GM13976 (cell line): Measurements from ENCODE around the gene GFPT2.

Experiments used
- DNase-seq: peaks from one replicate; pipeline ENCODE4 v3.0.0; 2012; ENCODE audit warnings: low spot score
- in situ Hi-C: fragments of 300-500 bp; cut with MboI; formaldehyde crosslinking; loops from one replicate; pipeline ENCODE4 v1.12.0; 2022; ENCODE audit warnings: low sequenced_read_pairs, mixed read lengths, inconsistent platforms; ENCODE audit not compliant: unreplicated experiment
- TF ChIP-seq, protein P1 (sequence below): IDR thresholded peaks from 2 replicates; pipeline ENCODE4 v1.5.1; 2012; ENCODE audit warnings: borderline replicate concordance, mild to moderate bottlenecking; ENCODE audit not compliant: insufficient read depth; ENCODE audit errors: extremely low read depth, missing control alignments, control extremely low read depth

The GFPT2 gene

DNA sequence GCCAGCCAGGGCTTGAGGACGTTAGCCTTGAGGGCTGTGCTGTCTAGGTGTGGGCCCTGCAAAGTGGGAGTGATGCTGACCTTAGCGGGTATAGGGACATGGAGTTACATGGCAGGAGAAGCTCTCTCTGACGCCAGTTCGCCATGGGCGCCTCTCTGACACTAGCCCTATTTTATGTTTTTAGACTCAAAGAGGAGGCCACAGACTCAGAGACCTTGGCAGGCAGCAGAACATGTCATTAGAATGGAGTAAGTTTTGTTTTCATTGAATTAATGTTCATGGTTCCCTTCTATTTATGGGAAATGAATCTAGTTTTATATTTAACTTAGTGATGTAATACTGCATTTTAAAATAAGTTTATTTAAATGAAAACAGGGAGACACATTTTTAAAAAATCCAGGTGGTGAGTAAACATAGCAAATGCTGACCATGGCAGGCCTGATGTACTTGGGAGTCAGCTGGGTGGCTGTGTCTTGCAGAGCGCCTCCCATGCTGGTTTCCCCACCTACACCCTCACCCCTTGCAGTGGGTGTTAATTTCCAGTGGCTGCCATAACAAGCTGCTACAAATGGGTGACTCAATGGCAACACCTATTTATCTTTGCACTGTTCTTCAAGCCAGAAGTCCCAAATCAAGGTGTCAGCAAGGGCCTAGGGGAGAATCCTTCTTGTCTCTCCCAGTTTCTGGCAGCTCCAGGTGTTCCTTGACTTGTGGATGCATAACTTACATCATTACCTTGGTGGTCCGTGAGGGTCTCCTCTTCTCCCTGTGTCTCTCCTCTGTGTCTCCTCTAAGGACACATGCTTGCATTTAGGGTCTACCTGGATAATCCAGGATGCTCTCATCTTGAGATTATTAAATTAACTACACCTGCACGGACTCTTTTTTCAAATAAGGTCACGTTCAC, 25.6 kb upstream of the GFPT2 start:
- TF ChIP-seq, protein P1, sequence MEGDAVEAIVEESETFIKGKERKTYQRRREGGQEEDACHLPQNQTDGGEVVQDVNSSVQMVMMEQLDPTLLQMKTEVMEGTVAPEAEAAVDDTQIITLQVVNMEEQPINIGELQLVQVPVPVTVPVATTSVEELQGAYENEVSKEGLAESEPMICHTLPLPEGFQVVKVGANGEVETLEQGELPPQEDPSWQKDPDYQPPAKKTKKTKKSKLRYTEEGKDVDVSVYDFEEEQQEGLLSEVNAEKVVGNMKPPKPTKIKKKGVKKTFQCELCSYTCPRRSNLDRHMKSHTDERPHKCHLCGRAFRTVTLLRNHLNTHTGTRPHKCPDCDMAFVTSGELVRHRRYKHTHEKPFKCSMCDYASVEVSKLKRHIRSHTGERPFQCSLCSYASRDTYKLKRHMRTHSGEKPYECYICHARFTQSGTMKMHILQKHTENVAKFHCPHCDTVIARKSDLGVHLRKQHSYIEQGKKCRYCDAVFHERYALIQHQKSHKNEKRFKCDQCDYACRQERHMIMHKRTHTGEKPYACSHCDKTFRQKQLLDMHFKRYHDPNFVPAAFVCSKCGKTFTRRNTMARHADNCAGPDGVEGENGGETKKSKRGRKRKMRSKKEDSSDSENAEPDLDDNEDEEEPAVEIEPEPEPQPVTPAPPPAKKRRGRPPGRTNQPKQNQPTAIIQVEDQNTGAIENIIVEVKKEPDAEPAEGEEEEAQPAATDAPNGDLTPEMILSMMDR = no peak
- DNase-seq = no peak
- in situ Hi-C loops = no loop called here

DNA sequence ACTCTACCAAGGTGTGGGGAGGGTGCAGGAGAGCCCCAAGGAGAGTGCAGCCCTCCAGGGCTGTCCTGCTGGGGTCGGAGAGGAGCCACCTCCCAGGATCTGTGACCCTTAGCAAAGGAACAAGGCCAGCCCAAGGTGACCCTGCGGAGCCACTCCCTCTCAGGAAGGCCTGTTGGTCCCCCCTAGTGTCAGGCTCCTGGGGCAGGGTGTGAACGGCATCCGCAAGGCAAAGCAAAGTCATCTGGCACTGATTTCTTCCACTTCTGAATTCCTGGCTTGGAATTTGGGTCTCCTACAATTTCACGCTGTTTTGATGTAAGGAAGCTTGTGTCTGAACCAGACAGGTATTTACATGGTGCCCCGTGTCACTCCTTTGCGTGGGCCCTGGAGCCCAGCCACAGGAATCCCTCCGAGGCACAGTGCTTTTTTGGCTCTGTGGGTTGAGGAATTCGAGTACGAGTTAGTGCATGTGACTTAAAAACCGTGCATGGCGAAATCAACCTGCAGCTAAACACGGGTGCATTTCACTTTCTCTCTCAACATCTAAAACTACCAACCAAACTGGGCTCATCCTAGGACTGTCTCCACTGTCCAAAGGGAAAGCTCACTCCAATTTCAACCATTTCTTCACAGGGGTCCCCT, 24.5 kb upstream of the GFPT2 start:
- DNase-seq = no peak
- TF ChIP-seq, protein P1 = no peak
- in situ Hi-C loops = no loop called here

DNA sequence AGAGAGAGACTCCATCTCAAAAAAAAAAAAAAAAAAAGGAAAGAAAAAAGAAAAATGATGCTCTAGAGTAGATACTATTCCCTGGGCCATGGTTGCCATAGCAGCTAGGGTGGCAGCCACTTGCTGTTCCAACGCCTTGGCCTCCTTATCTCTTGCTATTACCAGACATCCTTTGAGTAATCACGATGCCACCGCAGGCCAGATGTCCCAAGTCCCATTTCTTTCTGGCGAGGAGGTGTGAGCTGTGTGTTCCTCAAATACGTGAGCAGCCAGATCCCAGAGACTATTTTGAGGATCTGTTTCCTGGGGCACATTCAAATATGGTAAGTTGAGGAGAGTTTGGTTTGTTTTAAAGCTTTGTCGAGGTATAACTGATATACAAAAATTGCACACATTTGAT, 23.4 kb upstream of the GFPT2 start:
- TF ChIP-seq, protein P1 = no peak
- no peak for DNase-seq
- in situ Hi-C loops = no loop called here

DNA sequence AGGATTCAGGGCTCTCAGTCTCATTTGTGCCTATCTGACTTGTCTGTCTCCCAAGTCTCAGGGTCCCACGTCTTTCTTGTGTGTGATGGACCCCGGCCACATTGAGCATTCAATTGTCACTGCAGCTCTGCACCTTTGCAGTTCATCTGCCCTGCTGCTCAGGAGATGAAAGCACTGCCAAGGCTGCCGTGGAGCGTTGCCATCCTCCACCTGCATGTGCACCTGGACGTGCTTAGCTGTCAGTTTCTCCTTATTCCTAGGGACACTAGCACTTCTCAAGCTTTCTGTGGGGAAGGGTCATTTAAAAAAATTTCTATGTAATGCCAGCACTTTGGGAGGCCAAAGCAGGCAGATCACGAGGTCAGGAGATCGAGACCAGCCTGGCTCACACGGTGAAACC, 22.8 kb upstream of the GFPT2 start:
- in situ Hi-C loops = no loop called here
- DNase-seq = no peak
- TF ChIP-seq, protein P1 = no peak

DNA sequence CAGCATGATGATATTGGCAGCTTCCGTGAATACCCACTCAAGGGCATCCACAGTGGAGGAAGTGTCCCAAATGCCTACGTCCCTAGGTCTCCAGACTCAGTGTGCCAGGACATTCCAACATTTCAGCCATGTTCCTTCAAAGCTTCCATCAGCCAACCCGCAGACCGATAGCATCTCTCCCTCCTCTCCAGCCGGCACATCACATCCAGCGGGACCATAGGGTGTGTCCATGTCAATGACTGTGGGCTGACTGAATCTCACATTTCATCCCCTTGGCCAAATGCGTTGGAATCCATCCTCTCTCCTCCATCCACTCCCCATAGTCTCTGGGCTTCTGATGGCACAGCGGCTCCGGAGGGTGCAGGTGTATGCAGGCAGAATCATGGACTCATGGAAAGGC, 22.2 kb upstream of the GFPT2 start:
- TF ChIP-seq, protein P1 = no peak
- in situ Hi-C loops = no loop called here

DNA sequence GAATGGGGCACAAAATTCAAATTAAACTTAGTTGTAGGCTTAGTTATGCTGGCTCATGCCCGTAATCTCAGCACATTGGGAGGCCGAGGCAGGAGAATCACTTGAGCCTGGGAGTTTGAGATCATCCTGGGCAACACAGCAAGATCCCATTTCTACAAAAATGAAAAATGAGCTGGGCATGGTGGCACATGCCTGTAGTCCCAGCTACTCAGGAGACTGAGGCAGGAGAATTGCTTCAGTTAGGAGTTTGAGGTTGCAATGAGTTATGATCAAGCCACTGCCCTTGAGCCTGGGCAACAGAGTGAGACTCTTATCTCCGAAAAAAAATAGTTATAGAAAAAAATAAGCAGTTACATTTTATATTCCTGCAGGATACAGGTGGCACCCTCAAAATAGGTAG, 20.7 kb upstream of the GFPT2 start:
- DNase-seq = no peak
- TF ChIP-seq, protein P1 = no peak
- in situ Hi-C loops = no loop called here

More for the DNA sequence above, 22.2 kb upstream of the GFPT2 start:
- no peak for DNase-seq
